ENCODE measurements around the gene GPR183.

GRCh38 chr13:99323488-99323887 lies 16.3 kb upstream of the GPR183 start:
- no peak for TF ChIP-seq CTCF (IDR thresholded peaks at IDR 0.05)
- TF ChIP-seq ZFX (IDR thresholded peaks at IDR 0.05; ENCODE audit: borderline replicate concordance): no peak
